ENCODE data around the gene IFNL1. TPM values are rescaled to one million over a fixed set of nuclear protein-coding genes. Genes with fewer than 3 reads are reported as not detected.

IFNL1 gene
- total and polyA plus RNA-seq, 9 of the 15 experiments (the other 6 are each of a cell fraction or from before 2014, with no cell fraction given) = not detected

DNA sequence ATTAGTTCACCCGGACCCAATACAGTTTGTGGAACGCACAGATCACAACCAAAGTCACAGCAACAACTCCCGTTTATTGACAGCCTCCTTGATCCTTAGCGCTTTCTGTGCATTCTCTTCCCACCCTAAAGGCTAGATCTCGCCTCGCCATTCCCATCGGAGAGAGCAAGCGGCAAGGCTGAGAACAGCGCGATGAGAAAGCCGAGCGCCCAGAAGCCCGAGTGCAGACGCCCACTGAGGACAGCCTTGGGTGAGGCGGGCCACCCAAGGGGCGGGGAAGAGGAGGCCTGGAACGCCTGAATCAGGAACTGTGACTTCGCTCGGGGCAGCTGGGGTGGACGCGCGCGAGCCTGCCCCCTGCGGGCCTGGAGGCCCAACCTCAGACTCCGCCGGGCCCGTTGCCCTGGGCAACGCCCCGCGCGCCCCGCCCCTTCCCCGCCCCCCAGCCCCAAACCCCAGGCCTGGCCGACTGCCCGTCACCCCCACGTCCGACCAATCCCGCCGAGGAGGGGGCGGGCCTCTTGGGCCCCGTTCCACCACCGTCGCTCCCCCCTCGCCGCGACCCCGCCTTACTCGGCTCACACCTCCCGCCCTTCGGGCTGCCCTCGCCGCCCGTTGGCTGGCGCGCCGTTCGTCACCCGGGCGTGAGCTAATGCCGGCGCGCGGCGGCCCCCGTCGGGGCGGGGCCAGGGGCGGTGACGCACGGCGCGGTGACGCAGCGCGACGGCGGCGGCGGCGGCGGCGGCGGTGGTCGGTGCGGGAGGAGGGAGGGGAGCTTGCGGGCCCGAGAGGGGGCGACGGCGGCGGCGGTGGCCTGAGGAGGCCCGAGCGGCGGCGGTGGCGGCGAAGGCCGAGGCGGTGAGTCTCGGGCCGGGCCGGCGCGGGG lies 45.8 kb downstream of the IFNL1 start, which contains the start of gene SAMD4B (continued):
- TF ChIP-seq, protein P1, sequence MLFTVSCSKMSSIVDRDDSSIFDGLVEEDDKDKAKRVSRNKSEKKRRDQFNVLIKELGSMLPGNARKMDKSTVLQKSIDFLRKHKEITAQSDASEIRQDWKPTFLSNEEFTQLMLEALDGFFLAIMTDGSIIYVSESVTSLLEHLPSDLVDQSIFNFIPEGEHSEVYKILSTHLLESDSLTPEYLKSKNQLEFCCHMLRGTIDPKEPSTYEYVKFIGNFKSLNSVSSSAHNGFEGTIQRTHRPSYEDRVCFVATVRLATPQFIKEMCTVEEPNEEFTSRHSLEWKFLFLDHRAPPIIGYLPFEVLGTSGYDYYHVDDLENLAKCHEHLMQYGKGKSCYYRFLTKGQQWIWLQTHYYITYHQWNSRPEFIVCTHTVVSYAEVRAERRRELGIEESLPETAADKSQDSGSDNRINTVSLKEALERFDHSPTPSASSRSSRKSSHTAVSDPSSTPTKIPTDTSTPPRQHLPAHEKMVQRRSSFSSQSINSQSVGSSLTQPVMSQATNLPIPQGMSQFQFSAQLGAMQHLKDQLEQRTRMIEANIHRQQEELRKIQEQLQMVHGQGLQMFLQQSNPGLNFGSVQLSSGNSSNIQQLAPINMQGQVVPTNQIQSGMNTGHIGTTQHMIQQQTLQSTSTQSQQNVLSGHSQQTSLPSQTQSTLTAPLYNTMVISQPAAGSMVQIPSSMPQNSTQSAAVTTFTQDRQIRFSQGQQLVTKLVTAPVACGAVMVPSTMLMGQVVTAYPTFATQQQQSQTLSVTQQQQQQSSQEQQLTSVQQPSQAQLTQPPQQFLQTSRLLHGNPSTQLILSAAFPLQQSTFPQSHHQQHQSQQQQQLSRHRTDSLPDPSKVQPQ (CRISPR knock-in tag; IDR thresholded peaks at IDR 0.05; ENCODE audit: borderline replicate concordance) = no peak
- TF ChIP-seq ZNF436 (CRISPR knock-in tag; IDR thresholded peaks at IDR 0.05) (no peak), HNRNPLL (IDR thresholded peaks at IDR 0.05; ENCODE audit: low read depth, low read length, poor library complexity, severe bottlenecking) (no peak), ETS2 (tag; IDR thresholded peaks at IDR 0.05; ENCODE audit: borderline replicate concordance, poor library complexity, severe bottlenecking) (no peak), KAT2B (IDR thresholded peaks at IDR 0.05; ENCODE audit: low read depth, low read length) (no peak), RBM22 (IDR thresholded peaks at IDR 0.05; ENCODE audit: low read depth, low read length, poor library complexity, severe bottlenecking) (peak; percentile 54), GABPB2 (CRISPR knock-in tag; conservative IDR thresholded peaks at IDR 0.05) (no peak), SREBF2 (CRISPR knock-in tag; IDR thresholded peaks at IDR 0.05) (no peak), KDM5B (IDR thresholded peaks at IDR 0.05; ENCODE audit: insufficient replicate concordance, low read depth, low read length) (peak; percentile 95), PCBP2 (IDR thresholded peaks at IDR 0.05; ENCODE audit: low read depth, low read length, poor library complexity, severe bottlenecking) (no peak), ZNF77 (CRISPR knock-in tag; IDR thresholded peaks at IDR 0.05) (no peak)
- TF ChIP-seq, protein P2, sequence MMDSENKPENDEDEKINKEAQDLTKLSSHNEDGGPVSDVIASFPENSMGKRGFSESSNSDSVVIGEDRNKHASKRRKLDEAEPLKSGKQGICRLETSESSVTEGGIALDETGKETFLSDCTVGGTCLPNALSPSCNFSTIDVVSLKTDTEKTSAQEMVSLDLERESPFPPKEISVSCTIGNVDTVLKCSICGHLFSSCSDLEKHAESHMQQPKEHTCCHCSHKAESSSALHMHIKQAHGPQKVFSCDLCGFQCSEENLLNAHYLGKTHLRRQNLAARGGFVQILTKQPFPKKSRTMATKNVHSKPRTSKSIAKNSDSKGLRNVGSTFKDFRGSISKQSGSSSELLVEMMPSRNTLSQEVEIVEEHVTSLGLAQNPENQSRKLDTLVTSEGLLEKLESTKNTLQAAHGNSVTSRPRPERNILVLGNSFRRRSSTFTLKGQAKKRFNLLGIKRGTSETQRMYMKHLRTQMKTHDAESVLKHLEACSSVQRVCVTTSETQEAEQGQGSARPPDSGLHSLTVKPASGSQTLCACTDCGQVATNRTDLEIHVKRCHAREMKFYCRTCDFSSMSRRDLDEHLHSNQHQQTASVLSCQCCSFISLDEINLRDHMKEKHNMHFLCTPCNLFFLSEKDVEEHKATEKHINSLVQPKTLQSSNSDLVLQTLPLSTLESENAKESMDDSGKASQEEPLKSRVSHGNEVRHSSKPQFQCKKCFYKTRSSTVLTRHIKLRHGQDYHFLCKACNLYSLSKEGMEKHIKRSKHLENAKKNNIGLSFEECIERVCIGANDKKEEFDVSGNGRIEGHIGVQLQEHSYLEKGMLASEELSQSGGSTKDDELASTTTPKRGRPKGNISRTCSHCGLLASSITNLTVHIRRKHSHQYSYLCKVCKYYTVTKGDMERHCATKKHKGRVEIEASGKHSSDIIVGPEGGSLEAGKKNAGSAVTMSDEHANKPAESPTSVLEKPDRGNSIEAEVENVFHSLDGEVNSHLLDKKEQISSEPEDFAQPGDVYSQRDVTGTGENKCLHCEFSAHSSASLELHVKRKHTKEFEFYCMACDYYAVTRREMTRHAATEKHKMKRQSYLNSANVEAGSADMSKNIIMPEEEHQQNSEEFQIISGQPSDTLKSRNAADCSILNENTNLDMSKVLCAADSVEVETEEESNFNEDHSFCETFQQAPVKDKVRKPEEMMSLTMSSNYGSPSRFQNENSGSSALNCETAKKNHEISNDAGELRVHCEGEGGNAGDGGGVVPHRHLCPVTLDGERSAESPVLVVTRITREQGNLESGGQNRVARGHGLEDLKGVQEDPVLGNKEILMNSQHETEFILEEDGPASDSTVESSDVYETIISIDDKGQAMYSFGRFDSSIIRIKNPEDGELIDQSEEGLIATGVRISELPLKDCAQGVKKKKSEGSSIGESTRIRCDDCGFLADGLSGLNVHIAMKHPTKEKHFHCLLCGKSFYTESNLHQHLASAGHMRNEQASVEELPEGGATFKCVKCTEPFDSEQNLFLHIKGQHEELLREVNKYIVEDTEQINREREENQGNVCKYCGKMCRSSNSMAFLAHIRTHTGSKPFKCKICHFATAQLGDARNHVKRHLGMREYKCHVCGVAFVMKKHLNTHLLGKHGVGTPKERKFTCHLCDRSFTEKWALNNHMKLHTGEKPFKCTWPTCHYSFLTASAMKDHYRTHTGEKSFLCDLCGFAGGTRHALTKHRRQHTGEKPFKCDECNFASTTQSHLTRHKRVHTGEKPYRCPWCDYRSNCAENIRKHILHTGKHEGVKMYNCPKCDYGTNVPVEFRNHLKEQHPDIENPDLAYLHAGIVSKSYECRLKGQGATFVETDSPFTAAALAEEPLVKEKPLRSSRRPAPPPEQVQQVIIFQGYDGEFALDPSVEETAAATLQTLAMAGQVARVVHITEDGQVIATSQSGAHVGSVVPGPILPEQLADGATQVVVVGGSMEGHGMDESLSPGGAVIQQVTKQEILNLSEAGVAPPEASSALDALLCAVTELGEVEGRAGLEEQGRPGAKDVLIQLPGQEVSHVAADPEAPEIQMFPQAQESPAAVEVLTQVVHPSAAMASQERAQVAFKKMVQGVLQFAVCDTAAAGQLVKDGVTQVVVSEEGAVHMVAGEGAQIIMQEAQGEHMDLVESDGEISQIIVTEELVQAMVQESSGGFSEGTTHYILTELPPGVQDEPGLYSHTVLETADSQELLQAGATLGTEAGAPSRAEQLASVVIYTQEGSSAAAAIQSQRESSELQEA (IDR thresholded peaks at IDR 0.05; ENCODE audit: low read depth) = no peak
